HG03095 (cell line): Measurements from ENCODE around the gene GFRA3.
"Not testable (repeated sequence)": the region's sequence is repeated elsewhere in the genome, so short reads cannot be mapped to it uniquely, and the experiment has no call there.

ENCODE experiments used
- ATAC-seq: cut with Tn5 transposase; IDR thresholded peaks from one replicate; pipeline ENCODE4 v1.9.1; 2021; ENCODE audit warnings: moderate library complexity; ENCODE audit not compliant: unreplicated experiment

GFRA3 gene

GRCh38 chr5:138247800-138248199 is 26.6 kb downstream of the GFRA3 start:
- not testable (repeated sequence) for ATAC-seq

GRCh38 chr5:138246822-138247221 is 27.6 kb downstream of the GFRA3 start:
- no peak for ATAC-seq

DNA sequence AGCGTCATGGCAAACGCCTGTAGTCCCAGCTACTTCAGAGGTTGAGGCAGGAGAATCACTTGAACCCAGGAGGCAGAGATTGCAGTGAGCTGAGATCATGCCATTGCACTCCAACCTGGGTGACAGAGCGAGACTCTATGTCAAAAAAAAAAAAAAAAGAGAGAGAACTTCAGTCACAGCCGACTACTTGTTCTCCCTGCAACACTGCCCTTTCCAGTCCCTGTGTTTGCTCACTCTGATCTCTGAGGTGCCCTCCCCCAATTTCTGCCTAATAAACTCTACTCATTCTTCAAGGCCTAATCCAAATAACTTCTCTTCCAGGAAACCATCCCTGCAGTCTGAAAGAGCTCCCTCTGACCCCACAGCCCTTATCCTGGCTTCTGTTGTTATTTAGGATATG is 28.1 kb downstream of the GFRA3 start:
- ATAC-seq, result no peak

- no peak for ATAC-seq
Observed at GRCh38 chr5:138245717-138246116, 28.7 kb downstream of the GFRA3 start.

- no peak for ATAC-seq
Observed at GRCh38 chr5:138243794-138244193, 30.6 kb downstream of the GFRA3 start.

DNA sequence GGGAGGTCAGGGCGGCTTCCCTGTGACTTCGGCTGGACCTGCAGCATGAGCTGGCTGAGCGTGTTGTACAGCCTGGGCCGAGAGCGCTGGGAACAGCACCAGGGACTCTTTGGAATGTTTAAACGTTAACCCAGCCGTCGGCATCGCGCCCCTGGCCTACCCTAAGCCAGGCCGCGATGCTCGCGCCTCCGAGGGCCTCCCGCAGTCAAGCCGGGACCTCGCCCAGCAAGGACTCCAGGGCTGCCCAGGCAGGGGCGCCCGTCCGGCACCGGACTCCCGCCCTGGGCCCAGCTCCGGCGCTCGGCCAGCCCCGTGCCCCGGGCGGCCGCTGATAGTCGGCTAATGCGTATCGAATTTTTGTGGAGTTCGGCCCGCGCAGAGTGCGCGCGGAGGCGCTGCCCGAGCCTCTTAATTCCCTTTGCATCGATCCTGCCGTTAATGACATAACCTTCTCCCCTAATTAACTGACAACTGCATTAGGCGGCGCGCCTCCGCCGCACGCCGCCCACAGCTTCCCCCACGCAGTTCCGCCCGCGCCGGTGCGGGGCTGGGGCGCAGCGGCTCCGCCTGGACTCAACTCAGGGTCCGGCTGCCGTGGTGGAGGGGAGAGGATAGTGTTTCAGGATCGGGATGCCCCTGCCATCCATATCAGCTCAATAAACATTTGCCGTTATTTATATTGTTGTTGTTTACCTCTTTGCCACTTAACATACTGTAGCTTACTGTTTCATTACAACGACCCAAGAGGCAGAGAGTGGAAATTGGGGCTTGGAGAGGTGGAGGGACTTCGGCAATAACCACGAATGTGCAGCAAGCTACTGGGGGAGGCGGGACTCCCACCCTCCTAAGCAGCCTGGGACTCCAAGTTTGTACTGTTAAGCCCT is 32.5 kb downstream of the GFRA3 start:
- no peak for ATAC-seq

- no peak for ATAC-seq
Observed at GRCh38 chr5:138240650-138241385, 33.6 kb downstream of the GFRA3 start.

- ATAC-seq, result no peak
Observed at GRCh38 chr5:138238034-138238433, 36.4 kb downstream of the GFRA3 start.

DNA sequence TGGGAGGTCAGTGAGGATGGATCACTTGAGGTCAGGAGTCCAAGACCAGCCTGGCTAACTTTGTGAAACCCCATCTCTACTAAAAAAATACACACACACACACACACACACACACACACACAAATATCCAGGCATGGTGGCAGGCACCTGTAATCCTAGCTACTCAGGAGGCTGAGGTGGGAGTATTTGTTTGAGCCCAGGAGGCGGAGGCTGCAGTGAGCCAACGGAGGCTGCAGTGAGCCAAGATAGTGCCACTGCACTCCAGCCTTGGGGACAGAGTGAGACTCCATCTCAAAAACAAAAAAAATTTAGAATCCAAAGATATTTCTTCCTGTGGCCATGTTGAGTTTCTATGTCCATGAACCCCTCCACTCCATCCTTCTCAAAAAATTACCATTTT is 39.8 kb downstream of the GFRA3 start:
- ATAC-seq, result no peak

GRCh38 chr5:138233280-138233679 is 41.1 kb downstream of the GFRA3 start:
- ATAC-seq, result no peak

DNA sequence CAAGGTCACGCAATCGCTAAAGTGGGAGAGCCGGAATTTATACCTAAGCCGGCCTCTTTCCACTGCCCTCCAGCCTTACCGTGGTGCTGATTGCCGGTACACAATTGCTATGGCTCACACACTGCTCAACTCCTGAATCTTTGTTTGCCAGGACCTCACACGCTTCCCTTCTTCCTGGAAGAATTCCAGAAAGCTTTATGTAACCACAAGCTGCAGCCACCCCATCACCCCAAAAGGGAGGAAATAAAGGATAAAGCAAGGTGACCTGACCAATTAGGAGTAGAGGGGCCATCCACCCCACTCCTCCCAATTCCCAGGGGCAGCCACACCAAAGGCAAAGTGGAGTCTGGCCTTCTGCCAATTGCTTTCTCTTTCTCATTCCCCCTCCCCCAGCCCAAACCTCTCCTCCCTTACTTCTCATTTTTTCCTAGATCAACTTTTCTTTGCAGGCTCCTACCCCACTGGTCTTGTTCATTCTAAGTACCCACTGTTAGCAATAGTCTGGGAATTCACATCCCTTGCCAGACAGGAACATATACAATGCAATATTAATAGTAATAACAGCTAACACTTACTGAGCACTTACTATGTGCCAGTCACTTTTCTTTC is 43.3 kb downstream of the GFRA3 start:
- ATAC-seq, result no peak

GRCh38 chr5:138230261-138230660 is 44.2 kb downstream of the GFRA3 start:
- no peak for ATAC-seq

GRCh38 chr5:138229387-138229786 is 45.0 kb downstream of the GFRA3 start:
- ATAC-seq, result no peak

GRCh38 chr5:138226910-138227309 is 47.5 kb downstream of the GFRA3 start:
- no peak for ATAC-seq

DNA sequence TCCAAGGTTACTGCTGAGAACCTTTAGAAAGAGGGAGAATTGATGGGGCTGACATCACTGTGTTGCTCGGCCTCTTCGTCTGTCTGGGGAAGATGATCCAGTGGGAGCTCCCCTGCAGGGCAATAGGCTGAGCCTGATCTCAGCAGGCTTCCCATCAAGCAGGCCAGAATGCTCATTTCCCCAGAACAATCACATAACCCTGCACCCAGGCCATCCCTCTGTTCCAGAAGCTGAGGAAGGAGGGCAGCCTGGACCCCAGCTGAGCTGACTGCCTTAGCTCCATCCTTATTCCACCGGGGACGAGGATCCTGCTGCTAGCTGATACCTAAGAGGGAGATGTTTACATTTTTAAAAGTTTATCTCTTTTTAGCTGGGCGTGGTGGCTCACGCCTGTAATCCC is 49.7 kb downstream of the GFRA3 start:
- no peak for ATAC-seq

- ATAC-seq, result no peak
Observed at GRCh38 chr5:138223532-138223931, 50.9 kb downstream of the GFRA3 start.

DNA sequence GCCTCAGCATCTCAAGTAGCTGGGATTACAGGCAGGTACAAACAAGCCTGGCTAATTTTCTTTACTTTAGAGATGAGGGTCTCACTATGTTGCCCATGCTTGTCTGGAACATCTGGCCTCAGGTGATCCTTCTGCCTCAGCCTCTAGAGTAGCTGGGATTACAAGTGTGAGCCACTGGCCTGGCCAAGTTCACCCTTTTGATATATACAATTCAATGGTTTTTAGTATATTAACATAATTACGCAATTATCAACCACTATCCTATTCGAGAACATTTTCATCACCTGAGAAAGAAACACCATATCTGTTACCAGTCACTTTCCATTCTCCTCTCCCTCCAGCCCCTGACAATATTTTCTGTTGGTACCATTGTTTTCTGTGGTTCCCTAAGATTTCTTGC is 57.6 kb downstream of the GFRA3 start:
- no peak for ATAC-seq

- ATAC-seq, result peak; percentile 95
Observed at GRCh38 chr5:138213161-138214029, 61.0 kb downstream of the GFRA3 start, which contains the start of gene CDC23. CDC23 (minus strand) TSS chr5:138213323; CDS start chr5:138213312, 11 bp downstream.

GRCh38 chr5:138212828-138213160 is 61.6 kb downstream of the GFRA3 start:
- ATAC-seq, result peak; percentile 16

- no peak for ATAC-seq
Observed at GRCh38 chr5:138210985-138211384, 63.4 kb downstream of the GFRA3 start.
